HG03025 (cell line): Measurements from ENCODE around the gene ARHGEF10L.

Source experiments
- ATAC-seq: cut with Tn5 transposase; IDR thresholded peaks from one replicate; pipeline ENCODE4 v1.9.1; 2021; ENCODE audit warnings: mild to moderate bottlenecking, moderate library complexity; ENCODE audit not compliant: unreplicated experiment, low FRiP score

The ARHGEF10L gene

GRCh38 chr1:17669866-17670451 is 130.5 kb downstream of the ARHGEF10L start:
- ATAC-seq, result no peak

- ATAC-seq, result no peak
Observed at GRCh38 chr1:17670587-17671313, 131.3 kb downstream of the ARHGEF10L start.

GRCh38 chr1:17671314-17671705 is 131.8 kb downstream of the ARHGEF10L start:
- ATAC-seq, result no peak

- no peak for ATAC-seq
Observed at GRCh38 chr1:17671741-17672140, 132.2 kb downstream of the ARHGEF10L start.

GRCh38 chr1:17672226-17672625 is 132.7 kb downstream of the ARHGEF10L start:
- no peak for ATAC-seq

GRCh38 chr1:17673329-17674072 is 134.0 kb downstream of the ARHGEF10L start:
- no peak for ATAC-seq

GRCh38 chr1:17674726-17675500 is 135.4 kb downstream of the ARHGEF10L start:
- no peak for ATAC-seq

GRCh38 chr1:17675744-17676143 is 136.2 kb downstream of the ARHGEF10L start:
- ATAC-seq, result no peak

- no peak for ATAC-seq
Observed at GRCh38 chr1:17676387-17677060, 137.0 kb downstream of the ARHGEF10L start.

- ATAC-seq, result no peak
Observed at GRCh38 chr1:17678011-17678410, 138.5 kb downstream of the ARHGEF10L start.

GRCh38 chr1:17679856-17680255 is 140.4 kb downstream of the ARHGEF10L start:
- no peak for ATAC-seq

- no peak for ATAC-seq
Observed at GRCh38 chr1:17680308-17680707, 140.8 kb downstream of the ARHGEF10L start.

GRCh38 chr1:17682400-17682799 is 142.9 kb downstream of the ARHGEF10L start:
- no peak for ATAC-seq

- ATAC-seq, result no peak
Observed at GRCh38 chr1:17683598-17683997, 144.1 kb downstream of the ARHGEF10L start.

GRCh38 chr1:17684810-17685209 is 145.3 kb downstream of the ARHGEF10L start:
- ATAC-seq, result no peak

- no peak for ATAC-seq
Observed at GRCh38 chr1:17686258-17686657, 146.8 kb downstream of the ARHGEF10L start.

- ATAC-seq, result no peak
Observed at GRCh38 chr1:17687145-17687544, 147.6 kb downstream of the ARHGEF10L start.

GRCh38 chr1:17688217-17688810 is 148.8 kb downstream of the ARHGEF10L start:
- ATAC-seq, result no peak

- no peak for ATAC-seq
Observed at GRCh38 chr1:17689011-17689410, 149.5 kb downstream of the ARHGEF10L start.
